Endothelial cell of umbilical vein (primary cell): ENCODE data around the gene ACAD10. TPM values are rescaled to one million over a fixed set of nuclear protein-coding genes. Genes with fewer than 3 reads are reported as not detected.

Source experiments
- BruUV-seq: library from RNA; stranded (reverse); fragments of 400-500 nt; replicated peaks from 2 replicates; lab custom pipeline; 2021; lab: Mats Ljungman, UMichigan
- CTCF ChIA-PET: fragments of 300-600, 350-600 bp; sonication (Branson Sonifier 250); formaldehyde crosslinking; loops from one replicate; lab custom pipeline; 2021; ENCODE audit warnings: antibody characterized with exemption, inconsistent platforms; lab: Charles Lee
- POLR2A ChIA-PET: fragments of 300-600, 350-600 bp; sonication (Branson Sonifier 250); formaldehyde crosslinking; loops from one replicate; lab custom pipeline; 2021; ENCODE audit warnings: antibody characterized with exemption, inconsistent platforms; lab: Charles Lee
- DNase-seq: peaks from one replicate; pipeline ENCODE4 v3.0.0-alpha.2; 2011; ENCODE audit warnings: low read depth, low spot score
- FAIRE-seq: peaks from 2 replicates; lab custom pipeline; 2011; peaks lifted over from hg19 to GRCh38; lab: Jason Lieb, UNC
- H2AFZ ChIP-seq: 2 replicates; pipeline ENCODE4 v1.6.0; 2012; ENCODE audit warnings: low read depth, low read length, control low read depth, inconsistent platforms
- H3K27ac ChIP-seq: 2 replicates; pipeline ENCODE4 v1.5.1; 2011; ENCODE audit warnings: low read depth, mild to moderate bottlenecking, control low read depth, low read length, moderate library complexity; ENCODE audit not compliant: insufficient read depth
- H3K27me3 ChIP-seq, 2 experiments: 2 replicates each; pipeline versions ENCODE4 v1.6.0 to v1.6.1; 2011; ENCODE audit warnings: low read length in 2 of 2, mixed read lengths in 1 of 2; ENCODE audit not compliant: control insufficient read depth in 2 of 2, insufficient read depth in 2 of 2
- H3K36me3 ChIP-seq, 2 experiments: 2 replicates in 1 of 2; 3 replicates in 1 of 2; pipeline ENCODE4 v1.5.1; 2011; ENCODE audit warnings: low read length in 2 of 2, mild to moderate bottlenecking in 1 of 2, moderate library complexity in 1 of 2; ENCODE audit not compliant: control insufficient read depth in 2 of 2, insufficient read depth in 2 of 2; ENCODE audit errors: extremely low read depth in 1 of 2
- H3K4me1 ChIP-seq: 3 replicates; pipeline ENCODE4 v1.5.1; 2011; ENCODE audit warnings: mild to moderate bottlenecking, low read length; ENCODE audit not compliant: control insufficient read depth, insufficient read depth; ENCODE audit errors: extremely low read depth
- H3K4me2 ChIP-seq: 2 replicates; pipeline ENCODE4 v1.6.1; 2011; ENCODE audit warnings: low read length, control low read depth, mixed read lengths; ENCODE audit not compliant: insufficient read depth
- H3K4me3 ChIP-seq, 3 experiments: fragments of 200-600 bp in 1 of 3; sonication (generic), shearing (Covaris generic) in 1 of 3; replicated peaks in 1 of 3; 2 replicates each; pipeline ENCODE4 v1.5.1; 2011 to 2016; ENCODE audit warnings: control low read depth in 3 of 3, low read length in 3 of 3, mild to moderate bottlenecking in 2 of 3, inconsistent platforms in 1 of 3, low read depth in 1 of 3, moderate library complexity in 1 of 3; ENCODE audit not compliant: insufficient read depth in 1 of 3
- H3K79me2 ChIP-seq: 2 replicates; pipeline ENCODE4 v1.6.0; 2012; ENCODE audit warnings: low read length, inconsistent platforms; ENCODE audit not compliant: control insufficient read depth, insufficient read depth
- H3K9ac ChIP-seq: replicated peaks from 2 replicates; pipeline ENCODE3; 2011; ENCODE audit warnings: low read length, control low read depth; ENCODE audit not compliant: insufficient read depth; ENCODE audit errors: extremely low read depth
- H3K9me1 ChIP-seq: replicated peaks from 3 replicates; pipeline ENCODE4 v1.6.0; 2011; ENCODE audit warnings: mild to moderate bottlenecking, low read length; ENCODE audit not compliant: control insufficient read depth, insufficient read depth; ENCODE audit errors: extremely low read depth
- H3K9me3 ChIP-seq: replicated peaks from 2 replicates; pipeline ENCODE4 v1.5.1; 2012; ENCODE audit warnings: low read length, inconsistent platforms; ENCODE audit not compliant: control insufficient read depth, insufficient read depth
- H4K20me1 ChIP-seq: replicated peaks from 2 replicates; pipeline ENCODE3; 2011; ENCODE audit warnings: mild to moderate bottlenecking, low read length; ENCODE audit not compliant: control insufficient read depth, insufficient read depth; ENCODE audit errors: extremely low read depth
- FOS ChIP-seq: IDR thresholded peaks from 2 replicates; pipeline ENCODE4 v1.6.1; 2011; ENCODE audit warnings: mild to moderate bottlenecking, low read length, moderate library complexity, borderline replicate concordance; ENCODE audit not compliant: insufficient read depth
- GATA2 ChIP-seq: IDR thresholded peaks from 2 replicates; pipeline ENCODE4 v1.7.0; 2011; ENCODE audit warnings: low read depth, mild to moderate bottlenecking, moderate library complexity, mixed read lengths, low read length; ENCODE audit not compliant: insufficient read length, insufficient read depth
- JUN ChIP-seq: IDR thresholded peaks from 2 replicates; pipeline ENCODE4 v1.6.1; 2011; ENCODE audit warnings: borderline replicate concordance, low read depth; ENCODE audit not compliant: insufficient read length, insufficient read depth
- MYC ChIP-seq: IDR thresholded peaks from one replicate; pipeline ENCODE4 v1.6.1; 2011; ENCODE audit warnings: mild to moderate bottlenecking, low read depth, low read length
- POLR2A ChIP-seq: IDR thresholded peaks from 2 replicates; pipeline ENCODE4 v1.6.1; 2012; ENCODE audit warnings: low read depth, mild to moderate bottlenecking, control low read depth, low read length
- POLR2AphosphoS5 ChIP-seq: IDR thresholded peaks from 2 replicates; pipeline ENCODE4 v1.6.1; 2012; ENCODE audit warnings: low read depth, mild to moderate bottlenecking, control low read depth, low read length, moderate library complexity; ENCODE audit not compliant: insufficient read depth
- dilution Hi-C: fragments of 300-500 bp; cut with MboI; formaldehyde crosslinking; loops from one replicate; pipeline ENCODE4 v1.15.0; 2019; ENCODE audit warnings: low sequenced_read_pairs; ENCODE audit not compliant: extremely low pct_ligation_motif_present
- intact Hi-C: fragments of 100-400 bp; cut with micrococcal nuclease; formaldehyde crosslinking; loops from one replicate; pipeline ENCODE4 v1.10.0; 2022
- polyA plus RNA-seq, 4 experiments: library from polyadenylated mRNA; depleted of rRNA in 3 of 4; stranded (reverse) in 3 of 4; unstranded in 1 of 4; fragments of >200 nt; gene quantifications; 2 replicates each; pipeline versions ENCODE4 v1.2.1 to v1.2.3, GENCODE V29; 2011 to 2012; ENCODE audit warnings: missing spikeins in 1 of 4
- total RNA-seq: library from RNA; stranded (reverse); gene quantifications from 2 replicates; pipeline ENCODE4 v1.2.3, GENCODE V29; 2021
- TF ChIP-seq, protein P1 (sequence below): IDR thresholded peaks from 2 replicates; pipeline ENCODE4 v1.6.1; 2011; ENCODE audit not compliant: insufficient read depth, insufficient read length

The ACAD10 gene
- total and polyA plus RNA-seq, 2 donors (not counting 3 experiments of a cell fraction or from before 2014, with no cell fraction given), result 15.2 to 16.3 TPM

DNA sequence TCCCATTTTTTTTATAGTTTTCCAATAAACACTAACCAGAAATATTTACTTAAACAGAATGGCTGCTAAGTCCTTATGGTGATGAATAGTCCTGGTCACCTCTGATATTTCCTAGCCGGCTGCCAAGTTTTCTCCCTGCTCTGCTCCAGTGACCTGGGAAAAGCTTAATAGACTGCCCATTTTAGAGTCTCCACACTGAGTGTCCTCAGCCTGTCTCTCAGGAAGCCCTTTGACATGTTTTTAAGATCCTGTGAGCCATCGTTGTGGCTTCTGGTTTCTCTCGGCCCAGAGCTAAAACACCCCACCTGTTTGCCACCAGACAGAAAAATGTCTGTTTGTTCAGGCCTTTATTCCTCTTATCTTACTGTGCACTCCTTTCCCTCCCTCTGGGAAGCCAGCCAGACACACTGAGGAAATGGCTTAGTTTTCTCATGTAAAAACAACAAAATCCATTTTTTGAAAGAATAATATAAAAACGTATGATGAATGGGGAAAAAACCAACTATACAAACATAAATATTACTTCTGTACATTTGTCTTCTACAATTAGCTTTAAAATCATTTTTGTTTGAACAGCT is 55.5 kb downstream of the ACAD10 start:
- H3K4me1 ChIP-seq, result peaks cover 24% of the 10 kb centered on the region
- intact Hi-C loops (loop anchor here (1.0 kb wide), 2 partner anchors 25 to 55 kb away; partner anchors contain the start of genes ACAD10 and ALDH2), dilution Hi-C loops (no loop called here)
- no peaks in the 10 kb centered on the region for H3K27me3 ChIP-seq
- H3K9me3 ChIP-seq, result no peaks in the 10 kb centered on the region
- DNase-seq (peak; percentile 99), FAIRE-seq (peak; percentile 93)
- H3K9ac ChIP-seq, result peak overlapping the region; percentile 41
- H3K79me2 ChIP-seq, result no peaks in the 10 kb centered on the region
- peaks cover 0 to 5% of the 10 kb centered on the region in 2 experiments for H3K36me3 ChIP-seq
- ChIA-PET POLR2A (interaction anchor here (0.6 to 1.2 kb wide), 2 partner anchors 72 to 122 kb away, joined by 3 to 5 read pairs; no protein-coding TSS in a partner anchor), CTCF (interaction anchor here (0.6 to 2.7 kb wide), 7 partner anchors 10 to 204 kb away, joined by 3 to 28 read pairs (median 4); no protein-coding TSS in a partner anchor)
- H3K4me3 ChIP-seq, result no peak overlapping the region
- no peaks in the 10 kb centered on the region for H3K9me1 ChIP-seq
- no peaks in the 10 kb centered on the region for H4K20me1 ChIP-seq
- BruUV-seq, result no TSS peak
- H3K4me2 ChIP-seq, result peak overlapping the region; percentile 49
- peak; percentile 39 for TF ChIP-seq FOS
- peak; percentile 88 for TF ChIP-seq GATA2
- peak; percentile 71 for TF ChIP-seq POLR2AphosphoS5
- TF ChIP-seq, protein P1, sequence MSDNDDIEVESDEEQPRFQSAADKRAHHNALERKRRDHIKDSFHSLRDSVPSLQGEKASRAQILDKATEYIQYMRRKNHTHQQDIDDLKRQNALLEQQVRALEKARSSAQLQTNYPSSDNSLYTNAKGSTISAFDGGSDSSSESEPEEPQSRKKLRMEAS, result no peak
- no peak for TF ChIP-seq MYC
- peak; percentile 67 for TF ChIP-seq POLR2A
- no peak for TF ChIP-seq JUN
- H3K27ac ChIP-seq, result peak overlapping the region; percentile 72
- H2AFZ ChIP-seq, result no peak overlapping the region
